RCC 7860 (cell line): Measurements from ENCODE around the gene SENP7.

Experiments used
- DNase-seq: peaks from one replicate; pipeline ENCODE4 v3.0.0-alpha.2; 2015; ENCODE audit warnings: low spot score
- FAIRE-seq: peaks from 2 replicates; lab custom pipeline; 2012; peaks lifted over from hg19 to GRCh38; lab: Jason Lieb, UNC

SENP7 gene

DNA sequence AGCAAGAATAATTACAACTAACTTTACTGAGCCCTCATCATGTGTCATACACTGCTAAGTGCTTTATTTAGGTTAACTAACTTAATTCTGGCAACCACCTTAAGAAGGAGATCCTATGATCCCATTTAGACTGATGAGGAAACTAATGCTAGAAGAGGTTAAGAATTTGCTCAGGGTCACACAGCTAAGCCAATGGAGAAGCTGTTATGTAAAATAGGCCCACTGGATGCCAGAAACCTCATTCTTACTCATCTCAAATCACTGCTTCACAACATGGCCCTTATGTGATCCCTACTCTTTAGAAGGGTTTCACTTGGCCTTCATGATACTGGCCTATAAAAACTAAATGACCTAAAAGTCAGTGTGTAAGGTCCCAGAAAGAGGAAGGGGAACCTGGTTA is 233.8 kb downstream of the SENP7 start:
- FAIRE-seq (no peak), DNase-seq (no peak)

GRCh38 chr3:101278727-101279126 is 234.3 kb downstream of the SENP7 start:
- FAIRE-seq, result no peak
- no peak for DNase-seq
